HG03066 (cell line): Measurements from ENCODE around the gene DCDC2.
"Not testable (repeated sequence)": the region's sequence is repeated elsewhere in the genome, so short reads cannot be mapped to it uniquely, and the experiment has no call there.

Experiments used
- ATAC-seq: cut with Tn5 transposase; IDR thresholded peaks from one replicate; pipeline ENCODE4 v1.9.1; 2021; ENCODE audit warnings: low read depth; ENCODE audit not compliant: unreplicated experiment

DCDC2 gene

DNA sequence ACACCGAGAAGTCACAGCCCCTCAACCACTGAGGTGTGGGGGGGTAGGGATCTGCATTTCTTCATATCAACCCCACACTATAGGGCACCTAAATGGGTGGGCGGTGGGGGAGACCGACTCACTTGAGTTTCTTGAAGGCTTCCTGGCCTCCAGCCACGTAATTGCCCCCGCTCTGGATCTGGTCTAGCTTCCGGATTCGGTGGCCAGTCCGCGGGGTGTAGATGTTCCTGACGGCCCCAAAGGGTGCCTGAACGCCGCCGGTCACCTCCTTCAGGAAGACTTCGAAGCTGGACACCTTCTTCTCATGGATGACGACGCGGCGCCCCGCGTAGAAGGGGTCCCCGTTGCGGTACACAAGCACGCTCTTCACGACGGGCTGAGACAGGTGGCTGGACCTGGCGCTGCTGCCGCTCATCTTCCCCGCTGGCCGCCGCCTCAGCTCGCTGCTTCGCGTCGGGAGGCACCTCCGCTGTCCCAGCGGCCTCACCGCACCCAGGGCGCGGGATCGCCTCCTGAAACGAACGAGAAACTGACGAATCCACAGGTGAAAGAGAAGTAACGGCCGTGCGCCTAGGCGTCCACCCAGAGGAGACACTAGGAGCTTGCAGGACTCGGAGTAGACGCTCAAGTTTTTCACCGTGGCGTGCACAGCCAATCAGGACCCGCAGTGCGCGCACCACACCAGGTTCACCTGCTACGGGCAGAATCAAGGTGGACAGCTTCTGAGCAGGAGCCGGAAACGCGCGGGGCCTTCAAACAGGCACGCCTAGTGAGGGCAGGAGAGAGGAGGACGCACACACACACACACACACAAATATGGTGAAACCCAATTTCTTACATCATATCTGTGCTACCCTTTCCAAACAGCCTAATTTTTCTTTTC lies at the start of gene DCDC2:
DCDC2 (minus strand) TSS at position 724 of the 883 bp plus-strand sequence; CDS start at position 415, 309 bp downstream.
- no peak for ATAC-seq

DNA sequence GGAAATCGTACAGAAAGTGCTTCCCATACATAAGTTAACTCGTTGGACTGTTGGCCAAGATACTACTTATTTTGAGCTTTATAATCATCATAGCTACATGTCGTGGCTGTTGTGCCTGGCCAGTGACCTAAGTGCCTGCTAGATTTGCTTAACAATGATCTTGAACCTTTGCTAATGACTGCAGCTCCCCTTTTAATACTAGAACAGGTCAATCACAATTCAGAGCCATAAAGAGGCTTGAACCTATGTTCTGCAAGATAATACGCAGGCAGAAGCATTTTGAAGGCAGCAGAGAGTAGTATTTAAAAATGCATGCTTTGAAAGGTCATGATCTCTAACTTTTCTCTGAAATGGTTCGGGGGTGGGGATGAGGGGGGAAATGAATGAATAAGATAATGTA lies 47.4 kb upstream of the DCDC2 start:
- ATAC-seq = no peak

DNA sequence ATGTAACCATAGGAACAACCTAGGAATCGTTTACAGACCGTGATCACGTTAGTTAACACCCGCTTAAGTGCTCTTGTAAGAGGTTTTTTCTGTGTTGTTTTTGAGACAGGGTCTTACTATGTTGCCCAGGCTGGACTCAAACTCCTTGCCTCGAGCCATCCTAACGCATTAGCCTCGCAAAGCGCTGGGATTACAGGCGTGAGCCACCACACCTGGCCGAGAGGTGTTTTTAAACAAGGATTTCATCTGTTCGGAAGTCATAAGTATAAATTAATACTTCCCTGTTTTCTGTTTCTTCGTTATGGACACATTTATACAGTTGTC lies 45.6 kb upstream of the DCDC2 start:
- no peak for ATAC-seq

DNA sequence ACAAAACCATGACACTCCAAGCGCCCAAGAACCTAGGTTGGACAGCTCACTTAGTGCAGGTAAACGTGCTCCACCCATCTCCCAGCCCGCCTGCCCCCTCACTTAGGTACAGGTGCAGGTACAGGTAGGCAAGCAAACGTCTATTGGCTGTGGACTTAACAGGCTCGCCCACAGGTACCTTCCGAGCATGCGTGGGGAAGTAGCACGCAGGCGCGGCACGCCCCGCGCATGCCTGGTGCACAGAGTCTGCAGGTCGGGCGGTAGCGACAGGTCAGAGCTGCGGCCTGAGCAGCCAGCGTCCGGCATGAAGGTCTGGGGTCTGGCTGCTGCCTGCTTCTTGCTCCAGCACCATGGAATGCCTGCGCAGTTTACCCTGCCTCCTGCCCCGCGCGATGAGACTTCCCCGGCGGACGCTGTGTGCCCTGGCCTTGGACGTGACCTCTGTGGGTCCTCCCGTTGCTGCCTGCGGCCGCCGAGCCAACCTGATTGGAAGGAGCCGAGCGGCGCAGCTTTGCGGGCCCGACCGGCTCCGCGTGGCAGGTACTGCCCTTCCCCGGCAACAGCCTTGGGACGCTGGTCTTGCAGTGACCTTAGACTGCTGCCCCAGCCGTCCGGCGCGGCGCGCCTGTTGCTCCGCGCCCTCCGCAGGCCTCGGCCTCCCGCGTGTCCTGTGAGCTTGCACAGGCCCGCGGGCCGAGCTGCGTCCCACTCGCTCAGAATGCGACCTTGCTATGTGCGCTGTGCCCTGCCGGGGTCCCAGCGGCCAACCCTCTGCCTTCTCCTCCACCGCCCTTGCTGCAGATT lies 45.0 kb upstream of the DCDC2 start, which contains the start of gene MRS2:
MRS2 (plus strand) TSS at position 240 of the 804 bp plus-strand sequence; CDS start at position 351, 111 bp downstream.
- peak; percentile 92 for ATAC-seq

DNA sequence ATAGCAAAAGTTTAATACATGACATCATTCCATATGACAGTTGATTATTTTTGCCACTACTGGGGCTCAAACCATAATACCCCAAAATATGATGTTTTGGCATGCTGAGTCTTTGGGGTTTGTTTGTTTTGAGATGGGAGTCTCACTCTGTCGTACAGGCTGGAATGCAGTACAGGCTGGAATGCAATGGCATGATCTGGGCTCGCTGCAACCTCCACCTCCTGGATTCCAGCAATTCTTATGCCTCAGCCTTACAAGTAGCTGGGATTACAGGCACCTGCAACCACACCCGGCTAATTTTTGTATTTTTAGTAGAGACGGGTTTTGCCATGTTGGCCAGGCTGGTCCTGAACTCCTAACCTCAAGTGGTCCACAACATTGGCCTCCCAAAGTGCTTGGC lies 43.6 kb upstream of the DCDC2 start:
- no peak for ATAC-seq

DNA sequence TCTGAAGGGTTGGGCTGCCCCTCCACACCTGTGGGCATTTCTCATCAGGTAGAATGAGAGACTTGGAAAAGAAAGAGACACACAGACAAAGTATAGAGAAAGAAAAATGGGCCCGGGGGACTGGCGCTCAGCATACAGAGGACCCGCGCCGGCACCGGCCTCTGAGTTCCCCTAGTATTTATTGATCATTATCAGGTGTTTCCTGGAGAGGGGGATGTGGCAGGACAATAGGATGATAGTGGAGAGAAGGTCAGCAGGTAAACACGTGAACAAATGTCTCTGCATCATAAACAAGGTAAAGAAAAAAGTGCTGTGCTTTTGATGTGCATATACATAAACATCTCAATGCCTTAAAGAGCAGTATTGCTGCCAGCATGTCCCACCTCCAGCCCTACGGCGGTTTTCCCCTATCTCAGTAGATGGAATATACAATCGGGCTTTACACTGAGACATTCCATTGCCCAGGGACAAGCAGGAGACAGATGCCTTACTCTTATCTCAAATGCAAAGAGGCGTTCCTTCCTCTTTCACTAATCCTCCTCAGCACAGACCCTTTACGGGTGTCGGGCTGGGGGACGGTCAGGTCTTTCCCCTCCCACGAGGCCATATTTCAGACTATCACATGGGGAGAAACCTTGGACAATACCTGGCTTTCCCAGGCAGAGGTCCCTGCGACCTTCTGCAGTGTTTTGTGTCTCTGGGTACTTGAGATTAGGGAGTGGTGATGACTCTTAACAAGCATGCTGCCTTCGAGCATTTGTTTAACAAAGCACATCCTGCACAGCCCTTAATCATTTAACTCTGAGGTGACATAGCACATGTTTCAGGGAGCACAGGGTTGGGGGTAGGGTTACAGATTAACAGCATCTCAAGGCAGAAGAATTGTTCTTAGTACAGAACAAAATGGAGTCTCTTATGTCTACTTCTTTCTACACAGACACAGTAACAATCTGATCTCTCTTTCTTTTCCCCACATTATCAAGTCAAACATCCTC lies 42.5 kb upstream of the DCDC2 start:
- ATAC-seq = not testable (repeated sequence)

DNA sequence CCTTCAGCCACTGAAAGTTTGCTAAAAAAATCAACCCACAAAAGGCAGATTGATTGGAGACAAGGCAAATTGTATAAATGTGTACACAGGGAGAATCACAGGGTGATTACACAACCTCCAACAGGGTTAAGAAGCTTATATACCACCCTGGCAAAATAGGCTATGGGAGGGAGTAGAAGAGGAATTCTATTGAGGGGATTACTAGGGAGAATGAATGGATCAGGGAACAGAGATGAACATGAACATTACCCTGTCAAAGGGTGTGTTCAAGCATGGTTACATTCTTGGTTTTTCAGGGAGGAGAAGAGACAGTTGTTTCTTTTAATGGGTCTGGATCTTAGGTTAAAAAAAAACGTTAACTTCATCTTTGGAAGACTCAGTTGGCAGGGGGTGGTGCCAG lies 39.8 kb upstream of the DCDC2 start:
- ATAC-seq = no peak

DNA sequence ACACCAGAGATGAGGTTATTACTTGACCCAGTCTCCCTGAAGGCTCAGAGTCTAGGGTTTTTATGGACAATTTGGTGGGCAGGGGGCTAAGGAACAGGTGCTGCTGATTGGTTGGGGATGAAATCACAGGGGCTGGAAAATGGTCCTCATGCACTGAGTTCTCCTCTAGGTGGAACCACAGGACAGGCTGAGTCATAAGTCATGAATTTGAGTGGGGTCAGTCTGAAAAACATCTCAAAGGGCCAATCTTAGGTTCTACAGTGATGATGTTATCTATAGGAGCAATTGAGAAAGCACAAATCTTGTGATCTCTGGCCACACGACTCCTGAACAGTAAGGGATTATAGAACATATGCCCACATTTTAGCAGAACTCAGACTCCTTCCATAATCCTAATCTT lies 39.0 kb upstream of the DCDC2 start:
- no peak for ATAC-seq

DNA sequence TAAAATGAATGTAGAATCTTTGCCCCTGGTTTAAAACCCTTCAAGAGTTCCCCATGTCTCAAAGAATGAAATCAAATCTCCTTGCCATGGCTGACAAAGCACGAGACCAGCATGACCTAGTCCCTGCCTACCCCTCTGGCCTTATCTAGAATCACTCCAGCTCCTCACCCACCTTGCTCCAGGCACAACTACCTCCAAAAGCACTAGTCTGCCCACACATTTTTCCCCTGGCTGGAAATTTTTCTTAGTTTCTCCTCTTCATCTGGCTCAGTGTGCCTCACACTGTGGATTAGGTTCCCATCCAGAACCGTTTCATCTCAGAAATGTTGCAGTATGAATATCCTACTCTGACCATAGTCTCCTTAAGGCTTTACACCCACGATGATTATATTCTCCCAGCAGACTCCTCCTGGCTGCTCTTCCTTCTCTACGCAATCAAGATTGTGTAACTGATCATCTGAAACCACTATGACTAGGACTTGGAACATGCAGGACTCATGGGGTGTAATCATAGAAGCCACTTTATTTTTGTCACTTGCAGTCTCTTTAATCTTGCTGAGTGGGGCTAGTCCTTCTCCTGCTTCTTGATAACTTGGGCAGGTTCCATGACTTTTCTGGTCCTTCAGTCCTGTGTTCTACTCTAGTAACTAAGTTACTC lies 37.0 kb upstream of the DCDC2 start:
- no peak for ATAC-seq

DNA sequence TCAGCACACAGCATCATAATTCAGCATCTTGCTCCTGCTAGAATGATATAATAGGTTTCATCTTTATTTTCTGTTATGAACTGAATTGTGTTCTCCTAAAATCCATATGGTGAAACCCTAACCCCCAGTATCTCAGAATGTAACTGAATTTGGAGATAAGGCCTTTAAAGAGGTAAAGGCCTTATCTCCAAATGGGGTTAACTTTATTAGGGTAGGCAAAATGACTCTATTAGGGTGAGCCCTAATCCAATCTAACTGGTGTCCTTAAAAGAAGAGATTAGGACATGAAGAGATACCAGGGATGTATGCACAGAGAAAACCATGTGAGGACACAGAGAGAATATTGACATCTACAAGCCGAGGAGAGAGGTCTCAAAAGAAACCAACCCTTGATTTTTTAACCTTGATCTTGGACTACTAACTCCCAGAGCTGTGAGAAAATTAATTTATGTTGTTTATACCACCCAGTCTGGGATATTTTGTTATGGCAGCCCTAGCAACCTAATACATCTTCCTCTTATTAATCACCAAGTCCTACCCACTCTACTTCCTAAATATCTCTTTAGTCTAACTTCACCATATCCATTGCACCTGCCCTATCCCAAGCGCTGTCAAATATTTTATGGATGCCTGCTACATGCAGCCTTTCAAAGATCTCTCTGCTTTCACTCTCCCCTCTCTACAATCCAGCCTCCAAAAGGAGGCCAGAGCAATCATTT lies 36.4 kb upstream of the DCDC2 start:
- no peak for ATAC-seq

DNA sequence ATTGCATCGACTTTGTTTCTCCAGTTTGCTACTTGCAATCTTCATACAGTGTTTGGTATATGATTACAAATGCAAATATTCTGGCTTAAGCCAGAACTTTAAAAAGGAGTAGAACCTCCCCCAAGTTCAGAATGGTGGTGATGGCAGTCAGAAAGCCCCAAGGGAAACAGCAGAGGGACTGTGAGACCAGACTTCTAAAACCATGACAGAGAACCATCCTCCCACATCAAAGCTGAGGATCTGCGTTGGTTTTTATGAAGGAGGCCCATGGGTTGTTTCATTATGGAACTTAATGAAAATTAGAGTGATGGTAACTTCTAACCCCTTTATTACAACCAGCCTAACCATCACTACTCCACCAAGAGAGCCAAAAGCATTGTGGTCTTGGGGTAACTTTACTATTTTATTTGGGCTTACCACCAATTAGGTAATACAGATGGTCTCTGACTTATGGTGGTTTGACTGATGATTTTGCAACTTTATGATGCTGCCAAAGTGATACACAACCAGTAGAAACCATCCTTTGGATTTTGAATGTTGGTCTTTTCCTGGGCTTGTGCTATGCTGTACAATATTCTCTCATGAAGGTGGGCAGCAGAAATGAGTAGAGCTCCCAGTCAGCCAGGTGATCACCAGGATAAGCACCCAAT lies 34.0 kb upstream of the DCDC2 start:
- ATAC-seq = peak; percentile 77

DNA sequence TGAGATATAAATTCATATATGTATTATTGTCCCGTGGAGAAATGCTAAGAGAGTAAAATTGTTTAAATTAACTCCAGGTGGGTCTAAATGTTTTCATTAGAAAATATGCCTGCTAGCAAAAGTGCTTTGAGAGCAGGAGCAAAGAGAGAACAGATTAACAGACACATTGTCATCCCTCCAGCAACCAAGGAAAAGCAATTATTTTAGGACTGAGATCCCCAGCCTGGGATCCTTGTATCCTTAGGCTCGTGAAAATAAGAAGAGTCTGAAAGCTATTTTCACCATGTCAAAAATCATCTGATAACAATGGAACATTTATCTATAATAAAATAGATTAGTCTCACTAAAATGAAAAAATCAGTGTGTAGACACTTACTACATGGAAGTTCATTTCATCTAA lies 33.3 kb upstream of the DCDC2 start:
- ATAC-seq = no peak

DNA sequence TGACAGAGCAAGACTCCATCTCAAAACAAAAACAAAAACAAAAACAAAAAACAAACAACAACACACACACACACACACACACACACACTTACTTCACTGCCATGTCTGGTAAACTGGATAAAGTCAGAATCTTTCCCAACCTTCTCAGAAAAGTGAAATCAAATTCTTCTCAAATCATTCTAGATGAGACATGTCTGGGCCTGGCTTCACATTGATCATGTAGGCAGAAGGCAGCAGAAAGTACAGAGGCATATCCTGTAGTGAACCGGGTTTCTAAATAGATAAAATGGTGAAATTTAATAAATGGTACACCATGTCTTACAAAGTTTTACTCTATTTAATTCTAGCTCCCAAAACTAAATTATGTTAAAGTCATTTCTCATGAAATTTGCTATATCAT lies 30.0 kb upstream of the DCDC2 start:
- ATAC-seq = no peak

DNA sequence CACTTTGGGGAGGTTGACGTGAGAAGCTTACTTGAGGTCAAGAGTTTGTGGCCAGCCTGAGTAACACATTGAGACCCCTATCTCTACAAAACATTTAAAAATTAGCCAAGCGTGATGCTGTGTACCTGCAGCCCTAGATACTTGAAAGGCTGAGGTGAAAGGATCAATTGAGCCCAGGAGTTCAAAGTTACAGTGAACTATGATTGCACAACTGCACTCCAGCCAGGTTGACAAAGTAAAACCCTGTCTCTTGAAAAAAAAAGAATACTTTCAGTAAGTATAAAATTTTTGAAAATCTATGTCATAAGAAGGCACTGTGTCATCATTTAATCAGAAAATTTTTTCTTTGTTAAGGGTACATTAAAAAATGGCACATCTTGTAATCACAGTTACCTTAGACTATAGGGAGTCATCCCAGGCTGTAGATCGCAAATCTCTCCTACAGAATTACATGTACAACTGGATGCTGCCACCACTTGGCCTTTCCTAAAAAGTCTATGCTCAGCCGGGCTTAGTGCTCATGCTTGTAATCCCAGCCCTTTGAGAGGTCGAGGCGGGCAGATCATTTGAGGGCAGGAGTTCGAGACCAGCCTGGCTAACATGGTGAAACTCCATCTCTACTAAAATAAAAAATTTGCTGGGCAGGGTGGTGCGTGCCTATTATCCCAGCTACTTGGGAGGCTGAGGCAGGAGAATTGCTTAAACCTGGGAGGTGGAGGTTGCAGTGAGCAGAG lies 27.8 kb upstream of the DCDC2 start:
- no peak for ATAC-seq

DNA sequence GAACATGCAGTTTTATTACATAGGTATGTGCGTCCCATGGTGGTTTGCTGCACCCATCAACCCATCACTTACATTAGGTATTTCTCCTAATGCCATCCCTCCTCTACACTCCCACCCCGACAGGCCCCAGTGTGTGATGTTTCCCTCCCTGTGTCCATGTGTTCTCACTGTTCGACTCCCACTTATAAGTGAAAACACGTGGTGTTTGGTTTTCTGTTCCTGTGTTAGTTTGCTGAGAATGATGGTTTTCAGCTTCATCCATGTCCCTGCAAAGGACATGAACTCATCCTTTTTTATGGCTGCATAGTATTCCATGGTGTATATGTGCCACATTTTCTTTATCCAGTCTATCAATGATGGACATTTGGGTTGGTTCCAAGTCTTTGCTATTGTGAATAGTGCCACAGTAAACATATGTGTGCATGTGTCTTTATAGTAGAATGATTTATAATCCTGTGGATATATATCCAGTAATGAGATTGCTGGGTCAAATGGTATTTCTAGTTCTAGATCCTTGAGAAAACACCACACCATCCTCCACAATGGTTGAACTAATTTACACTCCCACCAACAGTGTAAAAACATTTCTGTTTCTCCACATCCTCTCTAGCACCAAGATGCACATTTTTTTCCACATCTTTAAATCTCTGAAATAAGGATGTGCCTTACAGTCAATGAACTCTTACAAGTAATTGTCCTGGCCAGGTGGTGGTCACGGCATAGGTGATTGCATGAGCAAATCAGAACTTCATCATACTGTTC lies 26.7 kb upstream of the DCDC2 start:
- ATAC-seq = not testable (repeated sequence)

DNA sequence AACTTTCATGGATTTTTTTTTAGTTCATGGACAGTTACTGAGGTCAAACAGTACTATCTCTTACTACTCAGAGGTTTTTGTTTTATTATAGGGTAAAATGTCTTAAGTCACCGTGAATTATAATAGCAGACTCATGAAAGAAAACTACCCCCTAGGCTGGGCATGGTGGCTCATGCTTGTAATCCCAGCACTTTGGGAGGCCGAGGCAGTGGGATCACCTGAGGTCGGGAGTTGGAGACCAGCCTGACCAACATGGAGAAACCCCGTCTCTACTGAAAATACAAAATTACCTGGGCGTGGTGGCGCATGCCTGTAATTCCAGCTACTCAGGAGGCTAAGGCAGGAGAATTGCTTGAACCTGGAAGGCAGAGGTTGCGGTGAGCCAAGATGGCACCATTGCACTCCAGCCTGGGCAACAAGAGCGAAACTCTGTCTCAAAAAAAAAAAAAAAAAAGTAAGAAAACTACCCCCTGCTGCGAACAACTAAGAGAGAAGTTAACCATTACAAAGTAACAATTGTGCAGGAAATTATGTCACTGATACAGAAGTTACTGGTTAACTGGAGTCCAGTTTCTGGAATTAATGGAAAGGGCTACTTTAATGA lies 25.1 kb upstream of the DCDC2 start:
- not testable (repeated sequence) for ATAC-seq

DNA sequence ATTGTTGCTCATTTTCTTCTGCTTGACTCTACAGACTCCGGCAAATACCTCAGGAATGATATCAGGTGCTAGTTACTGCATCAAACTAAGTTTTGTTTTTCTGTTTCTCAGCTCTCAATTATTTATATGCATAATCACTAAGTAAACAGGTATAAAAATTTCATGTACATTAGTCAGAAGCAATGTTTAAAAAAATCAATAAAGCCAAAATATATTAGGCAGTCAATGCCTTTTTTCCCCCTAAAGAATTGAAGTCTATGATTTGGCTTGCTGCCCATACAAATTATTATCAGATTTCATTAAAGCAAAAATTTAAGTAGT lies 24.3 kb upstream of the DCDC2 start:
- no peak for ATAC-seq
